Naive thymus-derived CD8-positive, alpha-beta T cell (primary cell): ENCODE data around the gene FAM180A. TPM values are rescaled to one million over a fixed set of nuclear protein-coding genes. Genes with fewer than 3 reads are reported as not detected.
"Not testable (repeated sequence)": the region's sequence is repeated elsewhere in the genome, so short reads cannot be mapped to it uniquely, and the experiment has no call there.

Source experiments
- ATAC-seq, 2 donors: fragments of 150-1000 bp; cut with Tn5 transposase in 1 of 2; sonication (Bioruptor Pico), chemical (Tn5 transposase) in 1 of 2; 1 replicate in 1 of 2; 2 replicates in 1 of 2; pipeline ENCODE4 v1.10.0; 2021; ENCODE audit warnings: mild to moderate bottlenecking in 2 of 2, moderate library complexity in 2 of 2
- POLR2A ChIA-PET: fragments of 350-600 bp; sonication (Branson Sonifier 250); formaldehyde crosslinking; loops from one replicate; lab custom pipeline; 2021; ENCODE audit warnings: antibody characterized with exemption; lab: Charles Lee
- DNase-seq, 10 donors: peaks; one replicate each; pipeline versions ENCODE4 v3.0.0 to v3.0.0-alpha.2; 2020 to 2022
- H3K27ac Mint-ChIP-seq, 10 donors: one replicate each; pipeline ENCODE4 v1.8.0; 2020 to 2022; ENCODE audit warnings: mild to moderate bottlenecking in 10 of 10, mixed read lengths in 10 of 10, moderate library complexity in 4 of 10, inconsistent platforms in 1 of 10
- H3K27me3 Mint-ChIP-seq, 5 donors: one replicate each; pipeline ENCODE4 v1.8.0; 2021 to 2022; ENCODE audit warnings: mixed read lengths in 5 of 5
- H3K36me3 Mint-ChIP-seq, 3 donors: one replicate each; pipeline ENCODE4 v1.8.0; 2020 to 2022; ENCODE audit warnings: mixed read lengths in 3 of 3, mild to moderate bottlenecking in 2 of 3, inconsistent platforms in 1 of 3
- H3K4me1 Mint-ChIP-seq, 4 donors: one replicate each; pipeline ENCODE4 v1.8.0; 2021 to 2022; ENCODE audit warnings: mixed read lengths in 4 of 4
- H3K4me3 Mint-ChIP-seq, 10 donors: one replicate each; pipeline ENCODE4 v1.8.0; 2020 to 2022; ENCODE audit warnings: mild to moderate bottlenecking in 10 of 10, mixed read lengths in 10 of 10, moderate library complexity in 6 of 10, inconsistent platforms in 1 of 10
- H3K9me3 Mint-ChIP-seq, 9 donors: one replicate each; pipeline ENCODE4 v1.8.0; 2020 to 2022; ENCODE audit warnings: mixed read lengths in 9 of 9, mild to moderate bottlenecking in 3 of 9, inconsistent platforms in 1 of 9, moderate library complexity in 1 of 9
- polyA plus RNA-seq, 3 donors: library from polyadenylated mRNA; unstranded; fragments of 300-500 nt; fragmentation: Illumina TruSeq; gene quantifications; one replicate each; pipeline ENCODE4 v1.2.3, GENCODE V29; 2021
- total RNA-seq, 8 experiments: library from RNA in 2 of 8; stranded (reverse) in 2 of 8; gene quantifications; one replicate each; pipeline ENCODE4 v1.2.3 and lab custom pipeline; 2021 to 2026

Gene FAM180A
- total and polyA plus RNA-seq, 5 experiments from 2014 or later = not detected

GRCh38 chr7:135697276-135698049, 51.1 kb downstream of the FAM180A start:
- Mint-ChIP-seq H3K4me1 (no peaks in the 10 kb centered on the region), H3K9me3 (no peaks in the 10 kb centered on the region), H3K36me3 (peaks cover 0 to 20% (median 11%) of the 10 kb centered on the region in 3 donors), H3K27ac (peak overlapping the region in 2 of 10 donors; percentile 32 to 62), H3K4me3 (no peak overlapping the region), H3K27me3 (no peaks in the 10 kb centered on the region)
- ATAC-seq (no peak), DNase-seq (no peak)
- POLR2A ChIA-PET = interaction anchor here (0.7 kb wide), 1 partner anchor 54 kb away, joined by 4 read pairs; no protein-coding TSS in a partner anchor

DNA sequence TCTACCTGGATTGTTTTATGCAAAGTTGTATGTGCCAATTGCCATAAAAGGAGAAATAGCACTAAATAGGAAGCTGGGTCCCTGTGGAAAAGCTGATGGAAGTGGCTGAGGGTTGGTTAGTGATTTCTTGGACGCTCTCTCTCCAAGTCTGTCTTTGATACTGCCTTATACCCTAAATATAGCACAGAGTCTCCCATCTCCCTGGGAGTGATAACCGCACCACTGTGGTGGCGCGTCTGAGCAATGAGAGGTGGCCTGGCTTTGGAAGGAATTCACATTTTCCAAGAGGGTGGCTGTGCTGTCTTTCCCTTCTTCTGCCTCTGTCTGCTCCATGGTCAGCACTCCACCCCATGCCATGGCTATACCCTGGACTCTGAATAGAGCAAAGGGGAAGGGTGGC, 55.1 kb downstream of the FAM180A start:
- H3K4me1 Mint-ChIP-seq = no peaks in the 10 kb centered on the region
- POLR2A ChIA-PET = no interaction called here

DNA sequence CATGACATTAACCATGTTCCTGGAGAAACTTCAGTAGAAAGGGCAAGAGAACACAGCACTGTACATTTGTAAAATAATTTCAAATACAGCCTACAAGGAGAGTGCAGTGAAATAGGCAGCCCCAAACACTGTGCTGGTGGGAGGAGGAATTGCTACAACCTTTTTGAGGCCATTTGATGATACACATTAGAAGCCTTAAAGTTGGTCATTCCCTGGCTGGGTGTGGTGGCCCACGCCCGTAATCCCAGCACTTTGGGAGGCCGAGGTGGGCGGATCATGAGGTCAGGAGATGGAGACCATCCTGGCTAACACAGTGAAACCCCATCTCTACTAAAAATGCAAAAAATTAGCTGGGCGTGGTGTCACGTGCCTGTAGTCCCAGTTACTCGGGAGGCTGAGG, 56.0 kb downstream of the FAM180A start:
- POLR2A ChIA-PET, H3K27me3 Mint-ChIP-seq, H3K4me3 Mint-ChIP-seq, H3K27ac Mint-ChIP-seq, H3K9me3 Mint-ChIP-seq, ATAC-seq, DNase-seq, H3K4me1 Mint-ChIP-seq: not testable (repeated sequence)
- peaks cover 0 to 37% (median 14%) of the 10 kb centered on the region in 3 donors for H3K36me3 Mint-ChIP-seq

More for the DNA sequence above, 55.1 kb downstream of the FAM180A start:
- Mint-ChIP-seq H3K9me3 (no peaks in the 10 kb centered on the region), H3K4me3 (no peak overlapping the region), H3K27ac (no peak overlapping the region), H3K27me3 (no peaks in the 10 kb centered on the region), H3K36me3 (peaks cover 0 to 36% (median 14%) of the 10 kb centered on the region in 3 donors)
- ATAC-seq (no peak), DNase-seq (no peak)

DNA sequence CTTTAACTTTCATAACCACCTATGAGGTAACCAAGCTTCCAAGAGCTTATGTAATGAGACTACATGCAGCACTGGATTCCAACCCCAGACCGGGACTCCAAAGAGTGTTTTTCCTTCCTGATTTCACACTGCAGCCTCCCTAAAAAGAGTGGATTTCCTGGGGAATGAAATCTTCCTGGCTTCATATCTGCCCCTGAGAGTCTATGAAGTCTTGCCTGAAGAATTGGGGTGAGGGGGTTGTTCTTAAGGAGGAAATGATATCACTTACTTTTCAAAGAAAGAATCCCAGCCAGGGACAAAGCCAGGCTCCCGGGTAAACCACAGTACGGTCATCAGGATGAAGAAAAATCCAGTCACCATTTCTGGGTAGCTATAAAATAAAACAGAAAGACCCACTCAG, 56.6 kb downstream of the FAM180A start:
- Mint-ChIP-seq H3K4me3 (no peak overlapping the region), H3K27ac (no peak overlapping the region), H3K9me3 (no peaks in the 10 kb centered on the region), H3K36me3 (peaks cover 0 to 39% (median 14%) of the 10 kb centered on the region in 3 donors), H3K4me1 (peaks cover 0 to 2% (median 0%) of the 10 kb centered on the region in 4 donors), H3K27me3 (no peaks in the 10 kb centered on the region)
- no peak for ATAC-seq
- no peak for DNase-seq
- POLR2A ChIA-PET = no interaction called here

DNA sequence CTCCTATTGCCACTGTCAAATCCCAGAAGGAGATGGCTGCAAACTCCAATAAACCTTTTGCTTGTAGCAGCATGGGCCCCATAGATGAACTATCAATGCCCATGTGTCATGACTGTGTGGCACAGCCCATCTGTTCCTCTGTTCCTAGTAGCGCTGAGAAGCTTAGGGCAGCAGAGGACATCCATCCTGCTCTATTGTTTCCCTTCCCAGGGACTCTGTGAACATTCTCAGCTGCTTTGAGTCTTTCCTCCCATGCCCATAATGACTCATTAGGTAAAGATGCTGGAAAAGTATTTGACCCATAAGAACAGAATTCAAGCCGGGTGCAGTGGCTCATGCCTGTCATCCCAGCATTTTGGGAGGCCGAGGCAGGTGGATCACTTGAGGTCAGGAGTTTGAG, 58.0 kb downstream of the FAM180A start:
- H3K9me3 Mint-ChIP-seq = no peaks in the 10 kb centered on the region
- peaks cover 0 to 39% (median 15%) of the 10 kb centered on the region in 3 donors for H3K36me3 Mint-ChIP-seq
- no peak overlapping the region for H3K4me3 Mint-ChIP-seq
- no peak for ATAC-seq
- peaks cover 0 to 2% (median 0%) of the 10 kb centered on the region in 4 donors for H3K4me1 Mint-ChIP-seq
- DNase-seq = no peak
- H3K27me3 Mint-ChIP-seq = no peaks in the 10 kb centered on the region
- POLR2A ChIA-PET = no interaction called here
- H3K27ac Mint-ChIP-seq = no peak overlapping the region

GRCh38 chr7:135687466-135687865, 61.1 kb downstream of the FAM180A start:
- Mint-ChIP-seq H3K27me3 (no peaks in the 10 kb centered on the region), H3K4me1 (peaks cover 0 to 2% (median under 1%) of the 10 kb centered on the region in 4 donors), H3K27ac (peak overlapping the region in 4 of 10 donors; percentile 2 to 20 (median 10)), H3K9me3 (no peaks in the 10 kb centered on the region), H3K4me3 (no peak overlapping the region), H3K36me3 (peaks cover 0 to 38% (median 12%) of the 10 kb centered on the region in 3 donors)
- POLR2A ChIA-PET = no interaction called here
- DNase-seq (no peak), ATAC-seq (no peak)

GRCh38 chr7:135685306-135686084, 63.1 kb downstream of the FAM180A start:
- Mint-ChIP-seq H3K27me3 (no peaks in the 10 kb centered on the region), H3K36me3 (peaks cover 0 to 33% (median 8%) of the 10 kb centered on the region in 3 donors), H3K4me3 (no peak overlapping the region), H3K9me3 (no peaks in the 10 kb centered on the region), H3K4me1 (peaks cover 0 to 4% (median 2%) of the 10 kb centered on the region in 4 donors), H3K27ac (peak overlapping the region in 2 of 10 donors; percentile 41)
- POLR2A ChIA-PET = no interaction called here
- DNase-seq (no peak), ATAC-seq (no peak)

- POLR2A ChIA-PET = no interaction called here
- H3K4me1 Mint-ChIP-seq = peaks cover 0 to 6% (median 5%) of the 10 kb centered on the region in 4 donors
- no peaks in the 10 kb centered on the region for H3K9me3 Mint-ChIP-seq
- peaks cover 0 to 31% (median 8%) of the 10 kb centered on the region in 3 donors for H3K36me3 Mint-ChIP-seq
- peak overlapping the region in 2 of 10 donors; percentile 41 to 63 for H3K27ac Mint-ChIP-seq
- no peak for DNase-seq
- ATAC-seq = no peak
- H3K27me3 Mint-ChIP-seq = no peaks in the 10 kb centered on the region
- no peak overlapping the region for H3K4me3 Mint-ChIP-seq
These were observed 63.9 kb downstream of the FAM180A start for GRCh38 chr7:135684699-135685098.

DNA sequence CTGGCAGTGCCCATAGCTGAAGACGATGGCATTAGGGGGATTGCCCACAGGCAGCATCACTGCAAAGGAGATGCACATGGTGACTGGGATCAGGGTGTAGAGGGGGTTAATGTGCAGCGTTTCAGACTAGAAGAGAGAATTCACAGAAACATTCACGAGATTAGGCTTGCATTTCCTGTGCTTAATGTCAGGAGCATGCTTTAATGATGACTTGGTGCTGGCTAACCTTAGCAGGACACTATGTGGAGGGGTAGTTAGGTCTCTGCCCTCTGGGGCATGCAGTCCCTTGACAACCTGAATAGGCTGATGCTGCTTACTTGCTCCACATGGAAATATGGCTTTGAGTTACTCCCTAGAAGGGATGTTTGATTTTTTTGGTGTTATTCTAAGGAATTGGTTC, 64.5 kb downstream of the FAM180A start:
- H3K4me1 Mint-ChIP-seq = peaks cover 0 to 6% (median 5%) of the 10 kb centered on the region in 4 donors
- peak overlapping the region in 1 of 10 donors; percentile 63 for H3K27ac Mint-ChIP-seq
- no peaks in the 10 kb centered on the region for H3K9me3 Mint-ChIP-seq

DNA sequence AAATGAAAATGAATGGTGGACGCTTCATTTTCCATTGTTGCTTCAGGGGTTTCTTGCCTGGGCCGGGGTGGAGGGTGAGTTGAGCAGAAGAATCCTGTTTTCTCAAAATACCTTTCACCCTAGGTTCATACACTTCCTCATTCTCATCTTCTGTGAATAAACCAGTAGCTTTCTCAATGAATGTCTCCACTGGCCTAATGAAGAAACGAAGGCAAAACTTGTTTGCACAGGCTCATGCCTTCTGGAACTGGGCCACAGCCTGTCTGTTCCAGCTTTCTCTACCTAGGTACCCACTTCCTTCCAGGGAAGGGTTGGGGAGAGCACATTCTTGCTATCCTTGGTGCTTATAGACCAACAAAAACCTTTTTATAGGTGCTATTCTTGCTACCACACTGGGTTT, 65.0 kb downstream of the FAM180A start:
- DNase-seq = no peak
- POLR2A ChIA-PET = no interaction called here
- peaks cover 0 to 31% (median 4%) of the 10 kb centered on the region in 3 donors for H3K36me3 Mint-ChIP-seq
- H3K27ac Mint-ChIP-seq = peak overlapping the region in 2 of 10 donors; percentile 56 to 63
- ATAC-seq = no peak
- H3K4me1 Mint-ChIP-seq = peaks cover 0 to 6% (median 5%) of the 10 kb centered on the region in 4 donors
- H3K27me3 Mint-ChIP-seq = no peaks in the 10 kb centered on the region
- no peak overlapping the region for H3K4me3 Mint-ChIP-seq
- no peaks in the 10 kb centered on the region for H3K9me3 Mint-ChIP-seq

More for the DNA sequence above, 64.5 kb downstream of the FAM180A start:
- ATAC-seq (no peak), DNase-seq (no peak)
- Mint-ChIP-seq H3K4me3 (no peak overlapping the region), H3K27me3 (no peaks in the 10 kb centered on the region), H3K36me3 (peaks cover 0 to 27% (median 6%) of the 10 kb centered on the region in 3 donors)
- POLR2A ChIA-PET = no interaction called here

- no peaks in the 10 kb centered on the region for H3K27me3 Mint-ChIP-seq
- no peak overlapping the region for H3K4me3 Mint-ChIP-seq
- H3K36me3 Mint-ChIP-seq = peaks cover 0 to 39% (median 16%) of the 10 kb centered on the region in 3 donors
- peak overlapping the region in 1 of 10 donors; percentile 25 for H3K27ac Mint-ChIP-seq
- POLR2A ChIA-PET = no interaction called here
- H3K4me1 Mint-ChIP-seq = peaks cover 0 to 6% (median 4%) of the 10 kb centered on the region in 4 donors
- no peaks in the 10 kb centered on the region for H3K9me3 Mint-ChIP-seq
- no peak for ATAC-seq
- DNase-seq = no peak
These were observed 66.4 kb downstream of the FAM180A start for GRCh38 chr7:135682191-135682590.

GRCh38 chr7:135681762-135682161, 66.9 kb downstream of the FAM180A start:
- H3K4me3 Mint-ChIP-seq = no peak overlapping the region
- ATAC-seq (no peak), DNase-seq (no peak)
- peaks cover 0 to 6% (median 4%) of the 10 kb centered on the region in 4 donors for H3K4me1 Mint-ChIP-seq
- no peaks in the 10 kb centered on the region for H3K27me3 Mint-ChIP-seq
- H3K9me3 Mint-ChIP-seq = no peaks in the 10 kb centered on the region
- H3K27ac Mint-ChIP-seq = no peak overlapping the region
- peaks cover 0 to 42% (median 16%) of the 10 kb centered on the region in 3 donors for H3K36me3 Mint-ChIP-seq
- POLR2A ChIA-PET = no interaction called here
